Vagina (tissue), 2 donors: ENCODE results near the gene KCP. TPM values are rescaled to one million over a fixed set of nuclear protein-coding genes. Genes with fewer than 3 reads are reported as not detected.

Source experiments
- DNase-seq, 2 donors: peaks; one replicate each; pipeline ENCODE4 v3.0.0-alpha.2; 2017; ENCODE audit errors: extremely low spot score in 2 of 2
- H3K27ac ChIP-seq: fragments of 200-600 bp; sonication (generic); one replicate; pipeline ENCODE4 v1.5.1; 2019
- H3K27me3 ChIP-seq: fragments of 200-600 bp; sonication (generic); one replicate; pipeline ENCODE4 v1.5.1; 2019
- H3K36me3 ChIP-seq, 2 donors: fragments of 200-600 bp; sonication (generic); one replicate each; pipeline ENCODE4 v1.5.1; 2017 to 2019
- H3K4me1 ChIP-seq: fragments of 200-600 bp; sonication (generic); one replicate; pipeline ENCODE4 v1.5.1; 2019
- H3K4me3 ChIP-seq, 2 donors: fragments of 200-600 bp; sonication (generic); 1 replicate in 1 of 2; 2 replicates in 1 of 2; pipeline ENCODE4 v1.5.1; 2016 to 2019
- H3K9me3 ChIP-seq: fragments of 200-600 bp; sonication (generic); one replicate; pipeline ENCODE4 v1.5.1; 2019
- POLR2A ChIP-seq, 2 donors: fragments of 450-650 bp; IDR thresholded peaks; one replicate each; pipeline ENCODE4 v1.6.1; 2017; ENCODE audit warnings: antibody characterized with exemption in 2 of 2, mild to moderate bottlenecking in 2 of 2, moderate library complexity in 2 of 2
- POLR2AphosphoS5 ChIP-seq, 2 donors: sonication (generic); formaldehyde crosslinking; IDR thresholded peaks; one replicate each; pipeline ENCODE4 v1.9.0; 2017; ENCODE audit warnings: antibody characterized with exemption in 2 of 2, mild to moderate bottlenecking in 2 of 2, low read depth in 1 of 2; ENCODE audit not compliant: insufficient read depth in 1 of 2
- intact Hi-C: fragments of 100-400 bp; cut with DNase I; formaldehyde crosslinking; loops from one replicate; pipeline ENCODE4 v1.15.1; 2023
- total RNA-seq: library from RNA; depleted of rRNA; stranded (reverse); fragments of >200 nt; gene quantifications from one replicate; pipeline ENCODE4 v1.2.3, GENCODE V29; 2016
- TF ChIP-seq, protein P1 (sequence below), 3 experiments: fragments of 450-650 bp in 2 of 3; fragments of 200-600 bp in 1 of 3; sonication (generic) in 1 of 3; IDR thresholded peaks; one replicate each; pipeline ENCODE4 v1.5.1; 2017 to 2019; ENCODE audit warnings: antibody characterized with exemption in 3 of 3, mild to moderate bottlenecking in 2 of 3, moderate library complexity in 2 of 3

KCP gene
- total RNA-seq, 1 donor from 2014 or later, result 1.2 TPM

- Histone ChIP-seq H3K27me3 (no peaks in the 10 kb centered on the region), H3K27ac (no peak overlapping the region), H3K9me3 (no peaks in the 10 kb centered on the region), H3K4me1 (no peaks in the 10 kb centered on the region), H3K4me3 (no peak overlapping the region), H3K36me3 (peaks cover 0 to 50% of the 10 kb centered on the region in 2 donors)
- DNase-seq, result no peak
- TF ChIP-seq POLR2A (IDR thresholded peaks at IDR 0.05) (no peak), POLR2AphosphoS5 (IDR thresholded peaks at IDR 0.05; ENCODE audit: insufficient read depth in 1 of 2, low read depth in 1 of 2) (peak in 1 of 2 donors; percentile 14)
- TF ChIP-seq, protein P1, sequence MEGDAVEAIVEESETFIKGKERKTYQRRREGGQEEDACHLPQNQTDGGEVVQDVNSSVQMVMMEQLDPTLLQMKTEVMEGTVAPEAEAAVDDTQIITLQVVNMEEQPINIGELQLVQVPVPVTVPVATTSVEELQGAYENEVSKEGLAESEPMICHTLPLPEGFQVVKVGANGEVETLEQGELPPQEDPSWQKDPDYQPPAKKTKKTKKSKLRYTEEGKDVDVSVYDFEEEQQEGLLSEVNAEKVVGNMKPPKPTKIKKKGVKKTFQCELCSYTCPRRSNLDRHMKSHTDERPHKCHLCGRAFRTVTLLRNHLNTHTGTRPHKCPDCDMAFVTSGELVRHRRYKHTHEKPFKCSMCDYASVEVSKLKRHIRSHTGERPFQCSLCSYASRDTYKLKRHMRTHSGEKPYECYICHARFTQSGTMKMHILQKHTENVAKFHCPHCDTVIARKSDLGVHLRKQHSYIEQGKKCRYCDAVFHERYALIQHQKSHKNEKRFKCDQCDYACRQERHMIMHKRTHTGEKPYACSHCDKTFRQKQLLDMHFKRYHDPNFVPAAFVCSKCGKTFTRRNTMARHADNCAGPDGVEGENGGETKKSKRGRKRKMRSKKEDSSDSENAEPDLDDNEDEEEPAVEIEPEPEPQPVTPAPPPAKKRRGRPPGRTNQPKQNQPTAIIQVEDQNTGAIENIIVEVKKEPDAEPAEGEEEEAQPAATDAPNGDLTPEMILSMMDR (IDR thresholded peaks at IDR 0.05), result peak in 2 of 3 experiments; percentile 14 to 36
- intact Hi-C loops, result no loop called here
These were observed 68.4 kb downstream of the KCP start for GRCh38 chr7:128841921-128842673.

DNA sequence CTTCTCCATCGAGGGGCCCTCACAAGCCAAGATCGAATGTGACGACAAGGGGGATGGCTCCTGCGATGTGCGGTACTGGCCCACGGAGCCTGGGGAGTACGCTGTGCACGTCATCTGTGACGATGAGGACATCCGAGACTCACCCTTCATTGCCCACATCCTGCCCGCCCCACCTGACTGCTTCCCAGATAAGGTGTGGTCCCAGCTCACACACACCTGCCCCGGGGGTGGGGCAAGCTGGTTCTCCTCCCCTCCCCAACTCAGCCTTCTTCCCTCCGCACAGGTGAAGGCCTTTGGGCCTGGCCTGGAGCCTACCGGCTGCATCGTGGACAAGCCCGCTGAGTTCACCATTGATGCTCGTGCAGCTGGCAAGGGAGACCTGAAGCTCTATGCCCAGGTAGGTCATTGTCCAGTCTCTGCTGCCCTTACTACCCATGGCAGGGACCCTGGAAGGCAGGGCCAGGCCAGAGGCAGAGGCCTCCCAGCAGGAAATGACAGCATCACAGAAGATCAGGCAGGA lies 69.3 kb downstream of the KCP start:
- intact Hi-C loops, result no loop called here
- Histone ChIP-seq H3K4me1 (no peaks in the 10 kb centered on the region), H3K27me3 (no peaks in the 10 kb centered on the region), H3K9me3 (no peaks in the 10 kb centered on the region), H3K4me3 (no peak overlapping the region), H3K36me3 (peaks cover 0 to 50% of the 10 kb centered on the region in 2 donors), H3K27ac (no peak overlapping the region)
- TF ChIP-seq POLR2AphosphoS5 (IDR thresholded peaks at IDR 0.05; ENCODE audit: insufficient read depth in 1 of 2, low read depth in 1 of 2) (no peak), POLR2A (IDR thresholded peaks at IDR 0.05) (no peak)
- TF ChIP-seq, protein P1 (IDR thresholded peaks at IDR 0.05), result no peak
- DNase-seq, result no peak

DNA sequence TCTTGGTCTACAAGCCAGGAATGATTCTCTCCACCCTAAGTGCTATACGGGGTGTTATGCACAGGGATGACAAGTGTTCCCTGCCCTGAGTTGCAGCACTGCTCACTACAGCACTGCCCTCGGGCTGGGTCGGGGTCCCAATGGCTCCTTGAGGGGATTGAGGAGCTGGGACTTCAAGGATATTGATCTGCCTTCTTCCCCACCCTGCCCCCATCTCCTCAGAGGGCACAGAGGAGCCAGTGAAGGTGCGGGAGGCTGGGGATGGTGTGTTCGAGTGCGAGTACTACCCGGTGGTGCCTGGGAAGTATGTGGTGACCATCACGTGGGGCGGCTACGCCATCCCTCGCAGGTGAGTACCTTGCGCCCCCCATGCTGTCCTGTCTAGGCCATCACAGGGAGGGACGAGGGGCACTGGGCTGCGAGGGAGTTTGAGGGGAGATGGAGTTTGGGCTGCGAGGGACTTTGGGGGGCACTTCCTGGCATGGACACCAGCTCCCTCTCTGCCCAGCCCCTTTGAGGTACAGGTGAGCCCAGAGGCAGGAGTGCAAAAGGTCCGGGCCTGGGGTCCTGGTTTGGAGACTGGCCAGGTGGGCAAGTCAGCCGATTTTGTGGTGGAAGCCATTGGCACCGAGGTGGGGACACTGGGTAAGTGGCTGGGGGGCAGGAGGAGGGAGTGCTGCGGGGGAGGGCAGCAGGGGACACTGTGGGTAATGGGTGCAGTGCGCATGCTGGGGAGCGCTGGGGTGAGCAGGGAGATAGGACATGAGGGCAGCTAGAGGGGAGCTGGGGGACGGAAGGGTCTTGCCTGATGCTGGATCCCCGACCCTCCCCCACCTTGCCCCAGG lies 70.0 kb downstream of the KCP start:
- DNase-seq, result no peak
- peaks cover 0 to 50% of the 10 kb centered on the region in 2 donors for H3K36me3 ChIP-seq
- no peaks in the 10 kb centered on the region for H3K9me3 ChIP-seq

DNA sequence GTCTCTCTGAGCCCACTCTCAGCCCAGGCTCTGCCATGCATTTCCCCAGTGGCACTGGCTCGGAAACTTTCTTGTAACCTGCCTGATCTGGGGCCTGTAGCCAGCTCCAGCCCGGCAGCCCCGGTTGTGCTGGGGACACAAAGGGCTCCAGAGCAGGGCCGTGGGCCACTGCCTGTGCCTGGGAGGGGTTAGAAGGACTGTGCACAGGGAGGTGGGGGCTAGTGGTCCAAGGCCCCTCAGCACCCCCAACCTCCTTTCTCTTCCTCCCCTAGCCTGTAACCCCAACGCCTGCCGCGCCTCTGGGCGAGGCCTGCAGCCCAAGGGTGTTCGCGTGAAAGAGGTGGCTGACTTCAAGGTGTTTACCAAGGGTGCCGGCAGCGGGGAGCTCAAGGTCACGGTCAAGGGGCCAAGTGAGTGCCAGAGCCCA lies 70.7 kb downstream of the KCP start:
- intact Hi-C loops, result no loop called here
- TF ChIP-seq POLR2A (IDR thresholded peaks at IDR 0.05) (no peak), POLR2AphosphoS5 (IDR thresholded peaks at IDR 0.05; ENCODE audit: insufficient read depth in 1 of 2, low read depth in 1 of 2) (no peak)
- TF ChIP-seq, protein P1 (IDR thresholded peaks at IDR 0.05), result no peak
- no peaks in the 10 kb centered on the region for H3K4me1 ChIP-seq
- H3K36me3 ChIP-seq, result peaks cover 0 to 47% of the 10 kb centered on the region in 2 donors
- H3K9me3 ChIP-seq, result no peaks in the 10 kb centered on the region
- H3K4me3 ChIP-seq, result no peak overlapping the region
- no peak overlapping the region for H3K27ac ChIP-seq
- DNase-seq, result no peak
- H3K27me3 ChIP-seq, result no peaks in the 10 kb centered on the region

More for the DNA sequence above, 70.0 kb downstream of the KCP start:
- Histone ChIP-seq H3K4me3 (no peak overlapping the region), H3K27ac (no peak overlapping the region), H3K27me3 (no peaks in the 10 kb centered on the region), H3K4me1 (no peaks in the 10 kb centered on the region)
- intact Hi-C loops, result no loop called here
- TF ChIP-seq POLR2A (IDR thresholded peaks at IDR 0.05), result no peak
- no peak for TF ChIP-seq POLR2AphosphoS5 (IDR thresholded peaks at IDR 0.05; ENCODE audit: insufficient read depth in 1 of 2, low read depth in 1 of 2)
- TF ChIP-seq, protein P1 (IDR thresholded peaks at IDR 0.05), result no peak
